ENCODE results near the gene EPN2. TPM values are rescaled to one million over a fixed set of nuclear protein-coding genes. Genes with fewer than 3 reads are reported as not detected.

Gene EPN2
- total RNA-seq: 18.0 and 50.2 TPM in 2 replicates

DNA sequence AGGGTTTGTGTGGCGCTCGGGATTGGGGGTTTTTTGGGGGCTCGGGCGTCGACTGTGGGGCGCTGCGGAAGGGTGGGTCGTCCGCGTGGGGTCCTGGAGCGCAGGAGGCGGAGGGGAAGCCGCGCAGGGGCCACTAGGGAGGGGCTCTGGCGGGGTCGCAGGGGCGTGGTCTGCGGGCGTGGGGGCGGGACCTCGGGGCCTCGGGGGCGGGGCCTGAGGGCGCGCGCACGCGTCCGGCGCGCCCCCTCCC lies at the start of gene EPN2:
TSS of gene EPN2 (plus strand) at position 228 of the 250 bp plus-strand sequence. CDS start 45,754 bp downstream, outside the sequence.

DNA sequence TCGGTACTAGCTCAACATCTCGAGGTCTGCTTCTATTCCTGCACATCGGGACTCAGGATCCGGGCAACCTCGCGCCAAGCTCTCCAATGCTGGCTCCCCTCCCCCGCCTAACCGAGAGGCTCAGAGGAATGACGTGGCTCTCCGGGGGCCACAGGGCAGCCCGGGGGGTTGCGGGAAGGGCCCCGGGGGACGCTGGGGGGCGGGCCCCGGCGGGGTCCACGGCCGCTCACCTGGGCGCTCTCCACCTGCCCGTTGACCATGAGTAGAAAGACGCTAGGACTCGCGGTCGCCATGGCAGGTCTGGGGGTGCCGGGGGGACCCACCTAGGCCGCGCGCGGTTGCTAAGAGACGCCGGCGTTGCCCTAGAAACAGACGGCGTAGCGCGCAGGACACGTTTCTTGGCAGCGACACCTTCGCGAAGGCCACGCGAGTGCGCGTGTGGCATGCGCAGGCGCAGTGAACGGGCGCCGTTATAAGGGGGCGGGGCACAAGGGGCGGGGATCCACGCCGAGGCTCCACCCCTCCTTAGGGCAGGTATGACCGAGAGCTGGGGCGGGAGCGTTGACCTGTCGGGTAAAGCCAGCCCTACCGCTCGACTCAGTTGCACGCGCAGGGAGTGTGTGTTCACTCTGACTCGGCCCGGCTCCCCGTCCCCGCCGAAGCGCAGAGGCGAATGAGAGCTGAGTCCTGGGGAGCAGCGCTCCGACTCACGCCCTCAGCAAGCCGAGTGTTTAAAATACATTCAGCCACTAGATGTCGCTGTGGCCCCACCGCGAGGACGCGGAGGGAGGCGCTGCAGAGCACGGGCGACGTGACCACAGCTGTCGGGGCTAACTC lies 125.3 kb downstream of the EPN2 start, which contains the start of gene B9D1:
TSS of gene B9D1 (minus strand) at position 447 of the 837 bp plus-strand sequence. CDS start at position 293, 154 bp downstream.

GRCh38 chr17:19378416-19379360 lies 141.5 kb downstream of the EPN2 start, which contains the start of gene MAPK7:
Gene MAPK7 (plus strand): TSS chr17:19378498. CDS start chr17:19378901, 403 bp downstream.

Other genes starting within 250 kb of the EPN2 start
- gene FAM83G, start 232.6 kb upstream of the EPN2 start, total RNA-seq: 4.7 and 13.1 TPM in 2 replicates
- gene GRAP, start 190.4 kb upstream of the EPN2 start, total RNA-seq: 47.9 and 63.0 TPM in 2 replicates
- 13.3 and 67.8 TPM in 2 replicates for gene GRAPL, start 109.8 kb upstream of the EPN2 start, total RNA-seq
- 9.3 and 12.8 TPM in 2 replicates for gene B9D1, start 125.4 kb downstream of the EPN2 start, total RNA-seq
- gene MAPK7, start 141.1 kb downstream of the EPN2 start, total RNA-seq: 7.0 and 20.3 TPM in 2 replicates
- gene MFAP4, start 149.8 kb downstream of the EPN2 start, total RNA-seq: not detected in 2 replicates
- gene RNF112, start 173.9 kb downstream of the EPN2 start, total RNA-seq: 0.25 TPM in 1 of 2 replicates, not detected in the other

Data from bladder microvascular endothelial cell (primary cell).